ENCODE data around the gene PCDHGB3. TPM values are rescaled to one million over a fixed set of nuclear protein-coding genes. Genes with fewer than 3 reads are reported as not detected.
"Not testable (repeated sequence)": the region's sequence is repeated elsewhere in the genome, so short reads cannot be mapped to it uniquely, and the experiment has no call there.

PCDHGB3 gene
- total and polyA plus RNA-seq, 2 donors (not counting 3 experiments of a cell fraction or from before 2014, with no cell fraction given) = 1.8 to 2.0 TPM

GRCh38 chr5:141374627-141375026 lies 4.6 kb downstream of the PCDHGB3 start:
- Histone ChIP-seq H3K36me3 (ENCODE audit: control insufficient read depth in 2 of 2, extremely low read depth in 1 of 2, insufficient read depth in 2 of 2, low read length in 2 of 2) (no peaks in the 10 kb centered on the region), H3K9me3 (replicated peaks; ENCODE audit: control insufficient read depth, insufficient read depth, low read length) (no peaks in the 10 kb centered on the region), H3K4me1 (ENCODE audit: control insufficient read depth, extremely low read depth, insufficient read depth, low read length) (no peaks in the 10 kb centered on the region), H3K9me1 (replicated peaks; ENCODE audit: control insufficient read depth, extremely low read depth, insufficient read depth, low read length) (no peaks in the 10 kb centered on the region), H4K20me1 (replicated peaks; ENCODE audit: control insufficient read depth, extremely low read depth, insufficient read depth, low read length) (no peaks in the 10 kb centered on the region), H3K79me2 (ENCODE audit: control insufficient read depth, insufficient read depth, low read length) (no peaks in the 10 kb centered on the region), H3K27ac (ENCODE audit: insufficient read depth, low read depth, low read length) (no peak overlapping the region), H2AFZ (ENCODE audit: low read depth, low read length) (no peak overlapping the region), H3K4me2 (ENCODE audit: insufficient read depth, low read length) (no peak overlapping the region), H3K4me3 (replicated peaks in 1 of 3; ENCODE audit: insufficient read depth in 1 of 3, low read depth in 1 of 3, low read length in 3 of 3) (no peak overlapping the region), H3K9ac (replicated peaks; ENCODE audit: extremely low read depth, insufficient read depth, low read length) (no peak overlapping the region), H3K27me3 (ENCODE audit: control insufficient read depth in 2 of 2, insufficient read depth in 2 of 2, low read length in 2 of 2) (peaks cover 32 to 72% of the 10 kb centered on the region in 2 experiments)
- ChIA-PET CTCF (interaction anchor here (0.9 to 3.2 kb wide), 17 partner anchors 8 to 193 kb away, joined by 3 to 41 read pairs (median 4); partner anchors contain the start of genes PCDHB14, PCDHGA10, PCDHGA12 and PCDHGA3), POLR2A (no interaction called here)
- BruUV-seq (replicated peaks) = no TSS peak
- TF ChIP-seq EZH2 (IDR thresholded peaks at IDR 0.05; ENCODE audit: borderline replicate concordance, low read depth, low read length, severe bottlenecking) (no peak), POLR2AphosphoS5 (IDR thresholded peaks at IDR 0.05; ENCODE audit: insufficient read depth, low read depth, low read length) (no peak), MYC (IDR thresholded peaks at IDR 0.05; ENCODE audit: low read depth, low read length) (no peak), JUN (IDR thresholded peaks at IDR 0.05; ENCODE audit: borderline replicate concordance, insufficient read depth, insufficient read length, low read depth) (no peak)
- dilution Hi-C loops (cut with MboI; ENCODE audit: extremely low pct_ligation_motif_present, low sequenced_read_pairs) (no loop called here), intact Hi-C loops (cut with micrococcal nuclease) (loop anchor here (5.0 kb wide), 1 partner anchor 48 kb away; the partner anchor contains the start of gene PCDHGA11)
- FAIRE-seq = no peak
- DNase-seq (ENCODE audit: low read depth, low spot score) = no peak

- intact Hi-C loops (cut with micrococcal nuclease); H3K9me3 ChIP-seq (replicated peaks; ENCODE audit: control insufficient read depth, insufficient read depth, low read length); BruUV-seq (replicated peaks): not testable (repeated sequence)
Measured at GRCh38 chr5:141375444-141376155, 5.6 kb downstream of the PCDHGB3 start.

More at GRCh38 chr5:141375444-141376155, 5.6 kb downstream of the PCDHGB3 start:
- dilution Hi-C loops (cut with MboI; ENCODE audit: extremely low pct_ligation_motif_present, low sequenced_read_pairs); POLR2A ChIA-PET; H3K4me2 ChIP-seq (ENCODE audit: insufficient read depth, low read length); H2AFZ ChIP-seq (ENCODE audit: low read depth, low read length); H3K36me3 ChIP-seq (ENCODE audit: control insufficient read depth in 2 of 2, extremely low read depth in 1 of 2, insufficient read depth in 2 of 2, low read length in 2 of 2); H3K27ac ChIP-seq (ENCODE audit: insufficient read depth, low read depth, low read length); H3K9ac ChIP-seq (replicated peaks; ENCODE audit: extremely low read depth, insufficient read depth, low read length); DNase-seq (ENCODE audit: low read depth, low spot score); H3K4me1 ChIP-seq (ENCODE audit: control insufficient read depth, extremely low read depth, insufficient read depth, low read length); H3K4me3 ChIP-seq (replicated peaks in 1 of 3; ENCODE audit: insufficient read depth in 1 of 3, low read depth in 1 of 3, low read length in 3 of 3); FAIRE-seq; H3K79me2 ChIP-seq (ENCODE audit: control insufficient read depth, insufficient read depth, low read length); H4K20me1 ChIP-seq (replicated peaks; ENCODE audit: control insufficient read depth, extremely low read depth, insufficient read depth, low read length); H3K9me1 ChIP-seq (replicated peaks; ENCODE audit: control insufficient read depth, extremely low read depth, insufficient read depth, low read length): not testable (repeated sequence)
- peak; percentile 9 for TF ChIP-seq EZH2 (IDR thresholded peaks at IDR 0.05; ENCODE audit: borderline replicate concordance, low read depth, low read length, severe bottlenecking)
- CTCF ChIA-PET = interaction anchor here (1.4 to 3.2 kb wide), 3 partner anchors 7 to 188 kb away, joined by 4 to 41 read pairs (median 10); partner anchors contain the start of gene PCDHGA7
- H3K27me3 ChIP-seq (ENCODE audit: control insufficient read depth in 2 of 2, insufficient read depth in 2 of 2, low read length in 2 of 2) = peaks cover 30 to 67% of the 10 kb centered on the region in 2 experiments
